Caki2 (cell line): ENCODE data around the gene C3orf18. TPM values are rescaled to one million over a fixed set of nuclear protein-coding genes. Genes with fewer than 3 reads are reported as not detected.
"Not testable (repeated sequence)": the region's sequence is repeated elsewhere in the genome, so short reads cannot be mapped to it uniquely, and the experiment has no call there.

Experiments used
- DNase-seq: peaks from one replicate; pipeline ENCODE4 v3.0.0-alpha.2; 2015; ENCODE audit warnings: low read depth
- in situ Hi-C: cut with HindIII; loops from 2 replicates; pipeline ENCODE4 v1.10.0; 2016; ENCODE audit warnings: low sequenced_read_pairs, low pct_unique_long_range_greater_than_20kb, mixed read lengths
- total RNA-seq: library from RNA; depleted of rRNA; stranded (reverse); fragments of >200 nt; shearing (Covaris generic); gene quantifications from 2 replicates; pipeline ENCODE4 v1.2.3, GENCODE V29; 2014; ENCODE audit warnings: low replicate concordance; rRNA removed

C3orf18 gene
- total RNA-seq, 1 experiment from 2014 or later = 7.1 TPM

DNA sequence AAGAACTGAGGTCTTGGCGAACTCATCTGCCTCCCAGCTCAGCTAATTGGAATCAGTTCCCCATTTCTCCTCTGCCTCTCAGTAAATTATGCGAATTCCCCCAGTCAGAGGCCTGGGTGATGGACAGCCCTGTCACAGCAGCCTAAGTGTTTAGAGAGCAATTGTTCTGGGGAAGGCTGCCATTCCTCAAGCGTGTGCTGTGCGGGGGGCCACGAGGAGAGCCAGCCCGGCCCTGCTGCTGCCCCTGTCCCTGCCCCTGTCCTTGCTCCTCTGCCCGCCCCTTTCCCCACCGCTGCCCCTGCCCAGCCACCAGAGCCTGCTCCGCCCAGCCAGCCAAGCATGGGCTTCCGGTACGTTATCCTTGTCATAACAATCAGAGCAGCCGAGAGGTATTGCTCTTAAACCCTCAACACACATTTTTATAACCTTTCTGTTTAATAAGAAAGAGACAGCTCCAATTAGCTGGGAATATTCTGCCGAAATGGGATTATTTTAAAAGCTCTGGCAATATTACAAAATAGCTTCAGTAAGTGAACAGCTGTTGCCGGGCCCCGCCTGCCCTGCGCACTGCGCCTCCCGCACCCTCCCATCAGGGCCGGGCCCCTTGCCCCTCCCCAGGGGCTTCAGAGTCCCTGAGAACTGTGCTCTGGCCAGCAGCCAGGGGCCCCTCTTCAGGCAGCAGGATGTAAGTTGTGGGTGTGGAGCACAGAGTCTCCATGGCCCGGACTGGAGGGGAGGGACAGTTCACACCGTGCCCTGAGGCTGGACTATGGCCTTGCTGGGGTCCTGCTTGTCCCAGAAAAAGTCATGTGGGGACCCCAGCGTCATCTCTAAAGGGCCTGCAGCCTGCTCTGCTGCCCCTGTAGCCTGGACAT is 51.7 kb downstream of the C3orf18 start:
- in situ Hi-C loops = no loop called here
- peak; percentile 2 for DNase-seq

DNA sequence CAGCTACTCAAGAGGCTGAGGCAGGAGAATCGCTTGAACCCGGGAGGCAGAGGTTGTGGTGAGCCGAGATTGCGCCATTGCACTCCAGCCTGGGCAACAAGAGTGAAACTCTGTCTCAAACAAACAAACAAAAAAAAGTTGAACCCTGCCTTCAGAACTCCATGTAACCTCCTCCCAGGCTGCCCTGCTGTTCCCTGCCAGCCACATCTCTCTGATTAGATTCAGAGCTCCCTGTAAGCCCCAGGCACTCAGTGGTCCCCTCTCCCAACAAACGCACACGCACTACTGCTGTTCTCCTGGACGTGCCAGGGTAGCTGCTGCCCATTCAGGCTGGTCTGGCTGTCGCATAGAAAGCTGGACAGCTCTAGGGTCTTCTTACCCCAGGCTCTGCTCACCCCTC is 54.6 kb downstream of the C3orf18 start:
- DNase-seq, in situ Hi-C loops: not testable (repeated sequence)

DNA sequence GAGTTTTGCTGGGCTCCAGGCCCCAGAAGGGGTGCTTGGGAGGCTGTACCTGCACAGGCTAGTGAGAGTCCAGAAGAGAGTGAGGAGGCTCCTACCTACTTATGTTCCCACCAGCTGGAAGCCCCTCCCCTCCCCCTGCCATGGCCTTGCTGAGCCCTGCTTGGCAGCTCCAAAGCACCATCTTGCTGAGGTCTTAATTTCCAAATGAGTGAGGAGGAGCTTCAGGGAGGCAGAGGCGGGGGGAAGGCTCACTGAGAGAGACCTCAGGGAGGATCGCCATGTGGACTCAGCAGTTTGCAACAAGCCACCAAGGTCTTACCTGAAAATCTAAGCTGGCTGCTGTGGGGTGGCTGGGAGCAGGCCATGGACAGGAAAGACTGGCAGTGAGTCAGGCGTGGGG is 55.4 kb downstream of the C3orf18 start:
- in situ Hi-C loops = no loop called here
- DNase-seq = no peak

DNA sequence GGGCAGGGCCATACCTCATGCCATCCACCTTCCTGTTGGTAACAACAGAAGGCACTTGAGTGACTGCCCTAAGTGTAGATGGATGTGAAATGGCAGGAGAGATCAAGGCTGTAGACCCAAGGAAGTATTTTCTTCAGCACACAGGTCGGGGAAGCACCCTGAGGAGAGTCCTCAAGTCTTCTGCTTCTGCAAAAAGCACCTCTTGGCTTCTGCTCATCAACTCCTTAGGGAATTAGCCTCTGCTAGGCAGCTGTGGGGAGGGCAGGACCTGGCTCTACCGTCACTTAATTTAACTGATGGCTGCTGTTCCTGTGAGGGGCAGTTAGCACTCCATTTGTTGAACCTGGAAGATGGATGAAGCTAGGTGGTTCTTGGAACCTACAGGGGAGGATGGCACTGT is 57.2 kb downstream of the C3orf18 start:
- in situ Hi-C loops = no loop called here
- DNase-seq = no peak

DNA sequence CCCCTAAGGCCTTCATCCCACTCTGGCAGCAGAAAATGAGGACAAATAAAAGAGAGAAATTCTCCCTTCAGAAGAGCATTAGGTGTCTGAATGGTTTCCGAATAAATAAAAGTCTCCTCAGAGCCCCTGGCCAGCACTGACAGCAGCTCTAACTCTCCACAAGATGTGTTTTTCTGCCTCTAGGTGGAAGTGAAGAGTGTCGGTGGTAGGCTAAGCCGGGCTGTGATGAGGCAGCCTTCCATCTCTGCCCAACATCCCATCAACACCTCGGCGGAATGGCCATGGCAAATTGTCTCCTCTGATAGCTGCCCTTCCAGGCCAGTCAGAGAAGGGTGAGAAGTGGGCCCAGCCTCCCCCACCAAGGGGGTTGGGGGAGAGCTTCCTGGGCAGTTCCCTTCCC is 57.8 kb downstream of the C3orf18 start:
- in situ Hi-C loops = no loop called here
- DNase-seq = no peak

DNA sequence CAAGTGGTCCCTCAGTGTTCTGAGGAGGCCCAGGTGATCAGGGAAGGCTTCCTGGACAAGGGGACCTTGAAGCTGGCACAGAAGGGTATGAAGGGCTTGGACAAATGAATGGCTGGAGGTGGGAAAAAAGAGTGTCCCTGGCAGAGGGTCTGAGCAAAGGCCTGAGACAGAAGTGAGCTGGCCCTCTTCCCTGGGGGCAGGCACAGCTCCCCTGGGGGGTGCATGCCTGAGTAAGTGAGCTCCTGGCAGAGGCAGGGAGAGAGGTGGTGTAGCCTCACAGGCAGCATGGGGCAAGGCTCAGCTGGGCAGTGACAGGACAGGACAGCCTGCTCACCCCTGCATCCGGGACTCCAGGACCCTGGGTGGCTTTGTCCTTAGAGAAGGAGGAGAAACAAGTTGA is 58.7 kb downstream of the C3orf18 start:
- no peak for DNase-seq
- in situ Hi-C loops = no loop called here

Other genes starting within 250 kb of the C3orf18 start
- gene HYAL2, start 245.0 kb downstream of the C3orf18 start, total RNA-seq = 61.4 and 92.2 TPM in 2 replicates
- 13.7 and 19.0 TPM in 2 replicates for gene TUSC2, start 239.5 kb downstream of the C3orf18 start, total RNA-seq
- gene RASSF1, start 226.9 kb downstream of the C3orf18 start, total RNA-seq = 37.1 and 38.8 TPM in 2 replicates
- 3.3 and 10.8 TPM in 2 replicates for gene ZMYND10, start 222.0 kb downstream of the C3orf18 start, total RNA-seq
- gene NPRL2, start 217.0 kb downstream of the C3orf18 start, total RNA-seq = 19.8 and 26.0 TPM in 2 replicates
- gene CYB561D2, start 216.9 kb downstream of the C3orf18 start, total RNA-seq = 21.7 and 42.8 TPM in 2 replicates
- 33.9 and 59.0 TPM in 2 replicates for gene TMEM115, start 208.2 kb downstream of the C3orf18 start, total RNA-seq
- gene CACNA2D2, start 64.1 kb downstream of the C3orf18 start, total RNA-seq = 0.03 TPM in 2 replicates
- 13.2 and 25.6 TPM in 2 replicates for gene HEMK1, start 1.8 kb upstream of the C3orf18 start, total RNA-seq
- gene CISH, start 44.0 kb upstream of the C3orf18 start, total RNA-seq = 0.30 and 2.5 TPM in 2 replicates
- gene MAPKAPK3, start 49.4 kb upstream of the C3orf18 start, total RNA-seq = 172 and 238 TPM in 2 replicates
- gene DOCK3, start 107.2 kb upstream of the C3orf18 start, total RNA-seq = 0.26 and 0.61 TPM in 2 replicates